ENCODE measurements around the gene JUNB. TPM values are rescaled to one million over a fixed set of nuclear protein-coding genes. Genes with fewer than 3 reads are reported as not detected.

Gene JUNB
- total RNA-seq, 1 experiment from 2014 or later = 6.6 TPM

DNA sequence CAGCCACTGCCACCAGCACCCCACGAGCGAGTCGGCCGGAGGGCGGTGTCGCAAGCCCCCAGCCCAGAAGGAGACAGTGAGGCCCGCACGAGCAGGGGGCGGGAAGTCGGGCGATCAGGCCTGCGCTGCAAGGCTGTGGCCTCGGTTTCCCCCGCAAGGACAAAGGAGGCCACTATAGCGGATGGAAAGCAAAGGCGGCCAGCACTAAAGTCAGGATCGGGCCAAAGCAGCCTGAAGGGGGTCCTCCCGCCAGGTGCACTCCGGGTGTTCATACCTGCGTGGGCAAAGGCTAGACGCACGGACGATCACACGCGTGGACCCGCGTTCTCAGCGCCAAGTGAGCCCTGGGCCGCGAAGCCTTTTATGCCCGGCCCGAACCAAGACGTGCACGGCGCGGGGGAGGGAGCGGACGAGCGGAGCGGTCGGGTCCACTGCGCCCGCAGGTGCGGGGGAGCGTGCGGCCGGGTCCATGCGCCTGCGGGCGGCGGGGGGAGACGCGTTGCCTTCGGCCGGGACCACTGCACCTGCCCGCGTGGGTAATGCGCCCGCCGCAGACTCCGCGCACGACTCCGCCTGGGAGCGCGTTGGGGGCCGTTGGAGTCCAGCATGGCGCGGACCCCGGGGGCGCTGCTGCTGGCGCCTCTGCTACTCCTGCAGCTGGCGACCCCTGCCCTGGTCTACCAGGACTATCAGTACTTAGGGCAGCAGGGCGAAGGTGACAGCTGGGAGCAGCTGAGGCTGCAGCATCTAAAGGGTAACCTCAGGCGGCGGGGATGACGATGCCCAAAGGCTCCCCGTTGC lies 10.4 kb downstream of the JUNB start, which contains the start of the genes PRDX2 and THSD8 (continued):
- TF ChIP-seq, protein P1, sequence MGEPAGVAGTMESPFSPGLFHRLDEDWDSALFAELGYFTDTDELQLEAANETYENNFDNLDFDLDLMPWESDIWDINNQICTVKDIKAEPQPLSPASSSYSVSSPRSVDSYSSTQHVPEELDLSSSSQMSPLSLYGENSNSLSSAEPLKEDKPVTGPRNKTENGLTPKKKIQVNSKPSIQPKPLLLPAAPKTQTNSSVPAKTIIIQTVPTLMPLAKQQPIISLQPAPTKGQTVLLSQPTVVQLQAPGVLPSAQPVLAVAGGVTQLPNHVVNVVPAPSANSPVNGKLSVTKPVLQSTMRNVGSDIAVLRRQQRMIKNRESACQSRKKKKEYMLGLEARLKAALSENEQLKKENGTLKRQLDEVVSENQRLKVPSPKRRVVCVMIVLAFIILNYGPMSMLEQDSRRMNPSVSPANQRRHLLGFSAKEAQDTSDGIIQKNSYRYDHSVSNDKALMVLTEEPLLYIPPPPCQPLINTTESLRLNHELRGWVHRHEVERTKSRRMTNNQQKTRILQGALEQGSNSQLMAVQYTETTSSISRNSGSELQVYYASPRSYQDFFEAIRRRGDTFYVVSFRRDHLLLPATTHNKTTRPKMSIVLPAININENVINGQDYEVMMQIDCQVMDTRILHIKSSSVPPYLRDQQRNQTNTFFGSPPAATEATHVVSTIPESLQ (CRISPR knock-in tag; IDR thresholded peaks at IDR 0.05) = no peak
- TF ChIP-seq SMAD3 (CRISPR knock-in tag; IDR thresholded peaks at IDR 0.05; ENCODE audit: borderline replicate concordance) = peak; percentile 68; the same call in 1 of the 2 replicates
- TF ChIP-seq SP1 (CRISPR knock-in tag; conservative IDR thresholded peaks at IDR 0.05) = peak; percentile 44
- TF ChIP-seq, protein P2, sequence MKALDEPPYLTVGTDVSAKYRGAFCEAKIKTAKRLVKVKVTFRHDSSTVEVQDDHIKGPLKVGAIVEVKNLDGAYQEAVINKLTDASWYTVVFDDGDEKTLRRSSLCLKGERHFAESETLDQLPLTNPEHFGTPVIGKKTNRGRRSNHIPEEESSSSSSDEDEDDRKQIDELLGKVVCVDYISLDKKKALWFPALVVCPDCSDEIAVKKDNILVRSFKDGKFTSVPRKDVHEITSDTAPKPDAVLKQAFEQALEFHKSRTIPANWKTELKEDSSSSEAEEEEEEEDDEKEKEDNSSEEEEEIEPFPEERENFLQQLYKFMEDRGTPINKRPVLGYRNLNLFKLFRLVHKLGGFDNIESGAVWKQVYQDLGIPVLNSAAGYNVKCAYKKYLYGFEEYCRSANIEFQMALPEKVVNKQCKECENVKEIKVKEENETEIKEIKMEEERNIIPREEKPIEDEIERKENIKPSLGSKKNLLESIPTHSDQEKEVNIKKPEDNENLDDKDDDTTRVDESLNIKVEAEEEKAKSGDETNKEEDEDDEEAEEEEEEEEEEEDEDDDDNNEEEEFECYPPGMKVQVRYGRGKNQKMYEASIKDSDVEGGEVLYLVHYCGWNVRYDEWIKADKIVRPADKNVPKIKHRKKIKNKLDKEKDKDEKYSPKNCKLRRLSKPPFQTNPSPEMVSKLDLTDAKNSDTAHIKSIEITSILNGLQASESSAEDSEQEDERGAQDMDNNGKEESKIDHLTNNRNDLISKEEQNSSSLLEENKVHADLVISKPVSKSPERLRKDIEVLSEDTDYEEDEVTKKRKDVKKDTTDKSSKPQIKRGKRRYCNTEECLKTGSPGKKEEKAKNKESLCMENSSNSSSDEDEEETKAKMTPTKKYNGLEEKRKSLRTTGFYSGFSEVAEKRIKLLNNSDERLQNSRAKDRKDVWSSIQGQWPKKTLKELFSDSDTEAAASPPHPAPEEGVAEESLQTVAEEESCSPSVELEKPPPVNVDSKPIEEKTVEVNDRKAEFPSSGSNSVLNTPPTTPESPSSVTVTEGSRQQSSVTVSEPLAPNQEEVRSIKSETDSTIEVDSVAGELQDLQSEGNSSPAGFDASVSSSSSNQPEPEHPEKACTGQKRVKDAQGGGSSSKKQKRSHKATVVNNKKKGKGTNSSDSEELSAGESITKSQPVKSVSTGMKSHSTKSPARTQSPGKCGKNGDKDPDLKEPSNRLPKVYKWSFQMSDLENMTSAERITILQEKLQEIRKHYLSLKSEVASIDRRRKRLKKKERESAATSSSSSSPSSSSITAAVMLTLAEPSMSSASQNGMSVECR (CRISPR knock-in tag; IDR thresholded peaks at IDR 0.05; ENCODE audit: borderline replicate concordance) = peak; percentile 75; the same call in 1 of the 2 replicates
- TF ChIP-seq, protein P3, sequence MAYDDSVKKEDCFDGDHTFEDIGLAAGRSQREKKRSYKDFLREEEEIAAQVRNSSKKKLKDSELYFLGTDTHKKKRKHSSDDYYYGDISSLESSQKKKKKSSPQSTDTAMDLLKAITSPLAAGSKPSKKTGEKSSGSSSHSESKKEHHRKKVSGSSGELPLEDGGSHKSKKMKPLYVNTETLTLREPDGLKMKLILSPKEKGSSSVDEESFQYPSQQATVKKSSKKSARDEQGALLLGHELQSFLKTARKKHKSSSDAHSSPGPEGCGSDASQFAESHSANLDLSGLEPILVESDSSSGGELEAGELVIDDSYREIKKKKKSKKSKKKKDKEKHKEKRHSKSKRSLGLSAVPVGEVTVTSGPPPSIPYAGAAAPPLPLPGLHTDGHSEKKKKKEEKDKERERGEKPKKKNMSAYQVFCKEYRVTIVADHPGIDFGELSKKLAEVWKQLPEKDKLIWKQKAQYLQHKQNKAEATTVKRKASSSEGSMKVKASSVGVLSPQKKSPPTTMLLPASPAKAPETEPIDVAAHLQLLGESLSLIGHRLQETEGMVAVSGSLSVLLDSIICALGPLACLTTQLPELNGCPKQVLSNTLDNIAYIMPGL (CRISPR knock-in tag; IDR thresholded peaks at IDR 0.05) = peak; percentile 87; the same call in 1 of the 2 replicates
- TF ChIP-seq, protein P4, sequence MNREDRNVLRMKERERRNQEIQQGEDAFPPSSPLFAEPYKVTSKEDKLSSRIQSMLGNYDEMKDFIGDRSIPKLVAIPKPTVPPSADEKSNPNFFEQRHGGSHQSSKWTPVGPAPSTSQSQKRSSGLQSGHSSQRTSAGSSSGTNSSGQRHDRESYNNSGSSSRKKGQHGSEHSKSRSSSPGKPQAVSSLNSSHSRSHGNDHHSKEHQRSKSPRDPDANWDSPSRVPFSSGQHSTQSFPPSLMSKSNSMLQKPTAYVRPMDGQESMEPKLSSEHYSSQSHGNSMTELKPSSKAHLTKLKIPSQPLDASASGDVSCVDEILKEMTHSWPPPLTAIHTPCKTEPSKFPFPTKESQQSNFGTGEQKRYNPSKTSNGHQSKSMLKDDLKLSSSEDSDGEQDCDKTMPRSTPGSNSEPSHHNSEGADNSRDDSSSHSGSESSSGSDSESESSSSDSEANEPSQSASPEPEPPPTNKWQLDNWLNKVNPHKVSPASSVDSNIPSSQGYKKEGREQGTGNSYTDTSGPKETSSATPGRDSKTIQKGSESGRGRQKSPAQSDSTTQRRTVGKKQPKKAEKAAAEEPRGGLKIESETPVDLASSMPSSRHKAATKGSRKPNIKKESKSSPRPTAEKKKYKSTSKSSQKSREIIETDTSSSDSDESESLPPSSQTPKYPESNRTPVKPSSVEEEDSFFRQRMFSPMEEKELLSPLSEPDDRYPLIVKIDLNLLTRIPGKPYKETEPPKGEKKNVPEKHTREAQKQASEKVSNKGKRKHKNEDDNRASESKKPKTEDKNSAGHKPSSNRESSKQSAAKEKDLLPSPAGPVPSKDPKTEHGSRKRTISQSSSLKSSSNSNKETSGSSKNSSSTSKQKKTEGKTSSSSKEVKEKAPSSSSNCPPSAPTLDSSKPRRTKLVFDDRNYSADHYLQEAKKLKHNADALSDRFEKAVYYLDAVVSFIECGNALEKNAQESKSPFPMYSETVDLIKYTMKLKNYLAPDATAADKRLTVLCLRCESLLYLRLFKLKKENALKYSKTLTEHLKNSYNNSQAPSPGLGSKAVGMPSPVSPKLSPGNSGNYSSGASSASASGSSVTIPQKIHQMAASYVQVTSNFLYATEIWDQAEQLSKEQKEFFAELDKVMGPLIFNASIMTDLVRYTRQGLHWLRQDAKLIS (CRISPR knock-in tag; IDR thresholded peaks at IDR 0.05; ENCODE audit: borderline replicate concordance) = no peak
- no peak for TF ChIP-seq HMGA2 (CRISPR knock-in tag; IDR thresholded peaks at IDR 0.05)
- TF ChIP-seq, protein P5, sequence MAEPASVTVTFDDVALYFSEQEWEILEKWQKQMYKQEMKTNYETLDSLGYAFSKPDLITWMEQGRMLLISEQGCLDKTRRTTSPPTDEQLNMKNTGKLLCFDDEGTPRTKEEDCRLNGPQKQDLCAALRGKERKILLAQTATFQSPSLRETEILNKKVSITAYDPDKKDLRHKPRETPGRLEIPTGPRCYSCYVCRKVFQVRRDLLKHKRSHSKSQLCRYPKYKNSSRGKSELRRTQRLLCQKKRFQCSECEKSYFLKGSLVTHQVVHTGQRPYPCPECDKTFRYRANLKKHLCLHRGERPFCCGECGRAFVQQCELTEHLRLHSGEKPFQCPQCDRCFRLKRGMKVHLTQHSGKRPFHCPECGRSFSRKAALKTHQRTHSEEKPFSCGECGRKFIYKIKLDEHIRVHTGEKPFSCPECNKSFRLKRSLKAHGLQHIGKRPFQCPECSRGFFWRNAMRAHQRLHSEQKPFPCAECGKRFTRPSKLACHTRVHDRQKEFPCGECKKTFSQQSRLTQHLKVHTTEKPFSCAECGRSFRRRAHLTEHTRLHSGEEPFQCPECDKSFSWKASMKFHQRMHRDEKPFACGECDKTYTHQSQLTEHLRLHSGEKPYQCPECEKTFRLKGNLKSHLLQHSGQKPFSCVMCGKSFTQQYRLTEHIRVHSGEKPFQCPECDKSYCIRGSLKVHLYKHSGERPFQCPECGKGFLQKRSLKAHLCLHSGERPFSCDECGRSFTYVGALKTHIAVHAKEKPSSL (CRISPR knock-in tag; conservative IDR thresholded peaks at IDR 0.05) = no peak
- TF ChIP-seq, protein P6, sequence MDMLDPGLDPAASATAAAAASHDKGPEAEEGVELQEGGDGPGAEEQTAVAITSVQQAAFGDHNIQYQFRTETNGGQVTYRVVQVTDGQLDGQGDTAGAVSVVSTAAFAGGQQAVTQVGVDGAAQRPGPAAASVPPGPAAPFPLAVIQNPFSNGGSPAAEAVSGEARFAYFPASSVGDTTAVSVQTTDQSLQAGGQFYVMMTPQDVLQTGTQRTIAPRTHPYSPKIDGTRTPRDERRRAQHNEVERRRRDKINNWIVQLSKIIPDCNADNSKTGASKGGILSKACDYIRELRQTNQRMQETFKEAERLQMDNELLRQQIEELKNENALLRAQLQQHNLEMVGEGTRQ (CRISPR knock-in tag; IDR thresholded peaks at IDR 0.05) = no peak
- TF ChIP-seq, protein P7, sequence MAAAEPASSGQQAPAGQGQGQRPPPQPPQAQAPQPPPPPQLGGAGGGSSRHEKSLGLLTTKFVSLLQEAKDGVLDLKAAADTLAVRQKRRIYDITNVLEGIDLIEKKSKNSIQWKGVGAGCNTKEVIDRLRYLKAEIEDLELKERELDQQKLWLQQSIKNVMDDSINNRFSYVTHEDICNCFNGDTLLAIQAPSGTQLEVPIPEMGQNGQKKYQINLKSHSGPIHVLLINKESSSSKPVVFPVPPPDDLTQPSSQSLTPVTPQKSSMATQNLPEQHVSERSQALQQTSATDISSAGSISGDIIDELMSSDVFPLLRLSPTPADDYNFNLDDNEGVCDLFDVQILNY (CRISPR knock-in tag; IDR thresholded peaks at IDR 0.05) = 0 out of 2 replicates have a peak, but pooled peaks have one; percentile 72
- TF ChIP-seq ATF1 (CRISPR knock-in tag; IDR thresholded peaks at IDR 0.05) = no peak
- TF ChIP-seq ZNF138 (CRISPR knock-in tag; conservative IDR thresholded peaks at IDR 0.05) = peak; percentile 58; the same call in 1 of the 2 replicates
- TF ChIP-seq, protein P8, sequence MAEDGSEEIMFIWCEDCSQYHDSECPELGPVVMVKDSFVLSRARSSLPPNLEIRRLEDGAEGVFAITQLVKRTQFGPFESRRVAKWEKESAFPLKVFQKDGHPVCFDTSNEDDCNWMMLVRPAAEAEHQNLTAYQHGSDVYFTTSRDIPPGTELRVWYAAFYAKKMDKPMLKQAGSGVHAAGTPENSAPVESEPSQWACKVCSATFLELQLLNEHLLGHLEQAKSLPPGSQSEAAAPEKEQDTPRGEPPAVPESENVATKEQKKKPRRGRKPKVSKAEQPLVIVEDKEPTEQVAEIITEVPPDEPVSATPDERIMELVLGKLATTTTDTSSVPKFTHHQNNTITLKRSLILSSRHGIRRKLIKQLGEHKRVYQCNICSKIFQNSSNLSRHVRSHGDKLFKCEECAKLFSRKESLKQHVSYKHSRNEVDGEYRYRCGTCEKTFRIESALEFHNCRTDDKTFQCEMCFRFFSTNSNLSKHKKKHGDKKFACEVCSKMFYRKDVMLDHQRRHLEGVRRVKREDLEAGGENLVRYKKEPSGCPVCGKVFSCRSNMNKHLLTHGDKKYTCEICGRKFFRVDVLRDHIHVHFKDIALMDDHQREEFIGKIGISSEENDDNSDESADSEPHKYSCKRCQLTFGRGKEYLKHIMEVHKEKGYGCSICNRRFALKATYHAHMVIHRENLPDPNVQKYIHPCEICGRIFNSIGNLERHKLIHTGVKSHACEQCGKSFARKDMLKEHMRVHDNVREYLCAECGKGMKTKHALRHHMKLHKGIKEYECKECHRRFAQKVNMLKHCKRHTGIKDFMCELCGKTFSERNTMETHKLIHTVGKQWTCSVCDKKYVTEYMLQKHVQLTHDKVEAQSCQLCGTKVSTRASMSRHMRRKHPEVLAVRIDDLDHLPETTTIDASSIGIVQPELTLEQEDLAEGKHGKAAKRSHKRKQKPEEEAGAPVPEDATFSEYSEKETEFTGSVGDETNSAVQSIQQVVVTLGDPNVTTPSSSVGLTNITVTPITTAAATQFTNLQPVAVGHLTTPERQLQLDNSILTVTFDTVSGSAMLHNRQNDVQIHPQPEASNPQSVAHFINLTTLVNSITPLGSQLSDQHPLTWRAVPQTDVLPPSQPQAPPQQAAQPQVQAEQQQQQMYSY (CRISPR knock-in tag; IDR thresholded peaks at IDR 0.05) = peak; percentile 61; the same call in 1 of the 2 replicates
- no peak for TF ChIP-seq ZNF121 (CRISPR knock-in tag; IDR thresholded peaks at IDR 0.05)
- TF ChIP-seq KAT7 (CRISPR knock-in tag; IDR thresholded peaks at IDR 0.05; ENCODE audit: borderline replicate concordance) = no peak

Data from WTC11 (cell line).